Neural cell (in vitro differentiated cells): ENCODE data around the gene B4GALT2. TPM values are rescaled to one million over a fixed set of nuclear protein-coding genes. Genes with fewer than 3 reads are reported as not detected.

ENCODE experiments used
- H2AFZ ChIP-seq: fragments of 200-600, 300-800 bp; sonication (generic), shearing (Covaris generic); 2 replicates; pipeline ENCODE4 v1.6.0; 2014; ENCODE audit warnings: low read depth, mild to moderate bottlenecking, antibody characterized with exemption, low read length, moderate library complexity
- H3F3A ChIP-seq: fragments of 200-600 bp; shearing (Covaris generic); 2 replicates; pipeline ENCODE4 v1.6.1; 2016; ENCODE audit warnings: mild to moderate bottlenecking, moderate library complexity, mixed read lengths, antibody characterized with exemption, low read length; ENCODE audit not compliant: insufficient read depth, poor library complexity, severe bottlenecking
- H3K27ac ChIP-seq: fragments of 200-600, 300-800 bp; sonication (generic), shearing (Covaris generic); 2 replicates; pipeline ENCODE4 v1.5.1; 2014; ENCODE audit warnings: mild to moderate bottlenecking, low read length, moderate library complexity
- H3K27me3 ChIP-seq: fragments of 300-800, 200-600 bp; sonication (generic), shearing (Covaris generic); 2 replicates; pipeline ENCODE4 v1.6.0; 2014; ENCODE audit warnings: mild to moderate bottlenecking, low read depth, low read length, moderate library complexity; ENCODE audit not compliant: insufficient read depth
- H3K36me3 ChIP-seq: fragments of 300-800, 200-600 bp; sonication (generic), shearing (Covaris generic); 2 replicates; pipeline ENCODE4 v1.5.1; 2014; ENCODE audit warnings: mild to moderate bottlenecking, antibody characterized with exemption, low read length, moderate library complexity; ENCODE audit not compliant: insufficient read depth
- H3K4me2 ChIP-seq: fragments of 300-800, 200-600 bp; sonication (generic), shearing (Covaris generic); 2 replicates; pipeline ENCODE4 v1.6.0; 2014; ENCODE audit warnings: mild to moderate bottlenecking, low read length
- H3K4me3 ChIP-seq: fragments of 300-800, 200-600 bp; sonication (generic), shearing (Covaris generic); 2 replicates; pipeline ENCODE4 v1.5.1; 2014; ENCODE audit warnings: mild to moderate bottlenecking, low read length, moderate library complexity
- H3K79me2 ChIP-seq: fragments of 200-600 bp; shearing (Covaris generic); replicated peaks from 2 replicates; pipeline ENCODE4 v1.6.0; 2014; ENCODE audit warnings: mild to moderate bottlenecking, low read length, moderate library complexity; ENCODE audit not compliant: insufficient read depth
- H3K9ac ChIP-seq: fragments of 300-800, 200-600 bp; sonication (generic), shearing (Covaris generic); 2 replicates; pipeline ENCODE4 v1.6.1; 2016; ENCODE audit warnings: mild to moderate bottlenecking, low read length, mixed read lengths
- H3K9me2 ChIP-seq: fragments of 200-600 bp; shearing (Covaris generic); 2 replicates; pipeline ENCODE4 v1.6.1; 2016; ENCODE audit warnings: mild to moderate bottlenecking, low read length, mixed read lengths; ENCODE audit not compliant: insufficient read depth
- H3K9me3 ChIP-seq: fragments of 200-600, 300-800 bp; sonication (generic), shearing (Covaris generic); 2 replicates; pipeline ENCODE4 v1.6.1; 2016; ENCODE audit warnings: mild to moderate bottlenecking, mixed run types, low read length, moderate library complexity, mixed read lengths
- H4K20me1 ChIP-seq: fragments of 200-600 bp; shearing (Covaris generic); 2 replicates; pipeline ENCODE4 v1.6.1; 2016; ENCODE audit warnings: mild to moderate bottlenecking, mixed run types; ENCODE audit not compliant: insufficient read depth
- EP300 ChIP-seq: fragments of 450-650 bp; conservative IDR thresholded peaks from 2 replicates; pipeline ENCODE4 v1.6.1; 2014; ENCODE audit warnings: antibody characterized with exemption, mild to moderate bottlenecking, moderate library complexity; ENCODE audit not compliant: poor library complexity, severe bottlenecking
- EZH2 ChIP-seq: fragments of 200-600, 300-800 bp; shearing (Covaris generic), sonication (generic); IDR thresholded peaks from 2 replicates; pipeline ENCODE4 v1.6.1; 2014; ENCODE audit warnings: antibody characterized with exemption, low read length, borderline replicate concordance, mild to moderate bottlenecking; ENCODE audit not compliant: insufficient read depth, poor library complexity, severe bottlenecking
- MXI1 ChIP-seq: fragments of 450-650 bp; conservative IDR thresholded peaks from 2 replicates; pipeline ENCODE4 v1.6.1; 2014; ENCODE audit warnings: antibody characterized with exemption, mild to moderate bottlenecking; ENCODE audit not compliant: poor library complexity, severe bottlenecking
- POLR2AphosphoS5 ChIP-seq: IDR thresholded peaks from 2 replicates; pipeline ENCODE4 v1.6.1; 2012
- RAD21 ChIP-seq: fragments of 450-650 bp; conservative IDR thresholded peaks from 2 replicates; pipeline ENCODE4 v1.6.1; 2014; ENCODE audit warnings: antibody characterized with exemption, mild to moderate bottlenecking, moderate library complexity
- SMC3 ChIP-seq: fragments of 450-650 bp; conservative IDR thresholded peaks from 2 replicates; pipeline ENCODE4 v1.6.1; 2014; ENCODE audit warnings: antibody characterized with exemption, mild to moderate bottlenecking, moderate library complexity; ENCODE audit not compliant: poor library complexity
- TAF1 ChIP-seq: IDR thresholded peaks from 2 replicates; pipeline ENCODE4 v1.6.1; 2012; ENCODE audit warnings: low read depth
- polyA plus RNA-seq: library from polyadenylated mRNA; depleted of rRNA; stranded (reverse); fragments of >200 nt; gene quantifications from 2 replicates; pipeline ENCODE4 v1.2.3, GENCODE V29; 2014
- TF ChIP-seq, protein P1 (sequence below): IDR thresholded peaks from 2 replicates; pipeline ENCODE4 v1.6.1; 2012; ENCODE audit warnings: borderline replicate concordance
- TF ChIP-seq, protein P2 (sequence below): fragments of 450-650 bp; IDR thresholded peaks from 2 replicates; pipeline ENCODE4 v1.5.1; 2014; ENCODE audit warnings: antibody characterized with exemption, mild to moderate bottlenecking, moderate library complexity; ENCODE audit not compliant: poor library complexity, severe bottlenecking

Gene B4GALT2
- polyA plus RNA-seq, 1 donor from 2014 or later, result 129 TPM

DNA sequence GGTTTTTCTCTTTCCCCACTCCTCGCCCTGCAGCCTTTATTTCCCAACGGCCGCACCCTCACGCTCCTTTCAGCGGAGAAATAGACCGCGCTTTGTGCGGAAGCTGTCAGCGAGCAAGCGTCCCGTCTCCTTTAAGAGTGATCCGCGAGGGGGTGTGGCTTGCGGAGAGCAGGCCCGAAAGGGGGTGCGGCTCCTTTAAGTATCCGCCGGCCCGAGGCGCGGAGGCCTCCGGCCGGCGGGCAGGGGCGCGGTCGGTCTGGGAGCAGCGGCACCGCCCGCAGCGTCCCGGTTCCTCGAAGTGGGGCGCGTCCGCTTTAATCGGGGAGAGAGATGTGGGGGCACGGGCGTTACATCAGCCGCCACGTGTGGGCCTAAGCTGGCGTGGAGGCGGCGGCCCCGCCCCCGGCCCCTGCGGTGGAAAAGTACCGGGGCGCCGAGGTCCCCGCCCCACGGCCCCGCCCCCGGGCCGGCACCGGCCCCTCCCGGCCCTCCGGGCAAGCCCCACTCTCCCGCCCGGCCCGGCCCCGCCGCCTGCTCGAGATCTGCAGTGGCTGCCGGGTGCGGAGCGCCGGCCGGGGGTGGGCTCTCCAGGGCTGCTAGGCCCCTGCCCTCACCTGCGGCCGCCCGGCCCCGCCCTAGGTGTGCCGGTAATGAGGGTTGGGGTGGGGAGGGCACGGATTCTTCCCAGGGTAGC is 51.0 kb downstream of the B4GALT2 start:
- H3K9me3 ChIP-seq, result no peaks in the 10 kb centered on the region
- H2AFZ ChIP-seq, result peak overlapping the region; percentile 91
- H3K4me3 ChIP-seq, result peak overlapping the region; percentile 99
- no peaks in the 10 kb centered on the region for H3K9me2 ChIP-seq
- H3K9ac ChIP-seq, result peak overlapping the region; percentile 90
- no peaks in the 10 kb centered on the region for H3K79me2 ChIP-seq
- peak; percentile 50 for TF ChIP-seq EP300
- TF ChIP-seq TAF1, result peak; percentile 81
- TF ChIP-seq, protein P1, sequence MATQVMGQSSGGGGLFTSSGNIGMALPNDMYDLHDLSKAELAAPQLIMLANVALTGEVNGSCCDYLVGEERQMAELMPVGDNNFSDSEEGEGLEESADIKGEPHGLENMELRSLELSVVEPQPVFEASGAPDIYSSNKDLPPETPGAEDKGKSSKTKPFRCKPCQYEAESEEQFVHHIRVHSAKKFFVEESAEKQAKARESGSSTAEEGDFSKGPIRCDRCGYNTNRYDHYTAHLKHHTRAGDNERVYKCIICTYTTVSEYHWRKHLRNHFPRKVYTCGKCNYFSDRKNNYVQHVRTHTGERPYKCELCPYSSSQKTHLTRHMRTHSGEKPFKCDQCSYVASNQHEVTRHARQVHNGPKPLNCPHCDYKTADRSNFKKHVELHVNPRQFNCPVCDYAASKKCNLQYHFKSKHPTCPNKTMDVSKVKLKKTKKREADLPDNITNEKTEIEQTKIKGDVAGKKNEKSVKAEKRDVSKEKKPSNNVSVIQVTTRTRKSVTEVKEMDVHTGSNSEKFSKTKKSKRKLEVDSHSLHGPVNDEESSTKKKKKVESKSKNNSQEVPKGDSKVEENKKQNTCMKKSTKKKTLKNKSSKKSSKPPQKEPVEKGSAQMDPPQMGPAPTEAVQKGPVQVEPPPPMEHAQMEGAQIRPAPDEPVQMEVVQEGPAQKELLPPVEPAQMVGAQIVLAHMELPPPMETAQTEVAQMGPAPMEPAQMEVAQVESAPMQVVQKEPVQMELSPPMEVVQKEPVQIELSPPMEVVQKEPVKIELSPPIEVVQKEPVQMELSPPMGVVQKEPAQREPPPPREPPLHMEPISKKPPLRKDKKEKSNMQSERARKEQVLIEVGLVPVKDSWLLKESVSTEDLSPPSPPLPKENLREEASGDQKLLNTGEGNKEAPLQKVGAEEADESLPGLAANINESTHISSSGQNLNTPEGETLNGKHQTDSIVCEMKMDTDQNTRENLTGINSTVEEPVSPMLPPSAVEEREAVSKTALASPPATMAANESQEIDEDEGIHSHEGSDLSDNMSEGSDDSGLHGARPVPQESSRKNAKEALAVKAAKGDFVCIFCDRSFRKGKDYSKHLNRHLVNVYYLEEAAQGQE, result peak; percentile 81
- TF ChIP-seq, protein P2, sequence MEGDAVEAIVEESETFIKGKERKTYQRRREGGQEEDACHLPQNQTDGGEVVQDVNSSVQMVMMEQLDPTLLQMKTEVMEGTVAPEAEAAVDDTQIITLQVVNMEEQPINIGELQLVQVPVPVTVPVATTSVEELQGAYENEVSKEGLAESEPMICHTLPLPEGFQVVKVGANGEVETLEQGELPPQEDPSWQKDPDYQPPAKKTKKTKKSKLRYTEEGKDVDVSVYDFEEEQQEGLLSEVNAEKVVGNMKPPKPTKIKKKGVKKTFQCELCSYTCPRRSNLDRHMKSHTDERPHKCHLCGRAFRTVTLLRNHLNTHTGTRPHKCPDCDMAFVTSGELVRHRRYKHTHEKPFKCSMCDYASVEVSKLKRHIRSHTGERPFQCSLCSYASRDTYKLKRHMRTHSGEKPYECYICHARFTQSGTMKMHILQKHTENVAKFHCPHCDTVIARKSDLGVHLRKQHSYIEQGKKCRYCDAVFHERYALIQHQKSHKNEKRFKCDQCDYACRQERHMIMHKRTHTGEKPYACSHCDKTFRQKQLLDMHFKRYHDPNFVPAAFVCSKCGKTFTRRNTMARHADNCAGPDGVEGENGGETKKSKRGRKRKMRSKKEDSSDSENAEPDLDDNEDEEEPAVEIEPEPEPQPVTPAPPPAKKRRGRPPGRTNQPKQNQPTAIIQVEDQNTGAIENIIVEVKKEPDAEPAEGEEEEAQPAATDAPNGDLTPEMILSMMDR, result no peak
- TF ChIP-seq RAD21, result peak; percentile 2
- peak; percentile 40 for TF ChIP-seq SMC3
- TF ChIP-seq POLR2AphosphoS5, result peak; percentile 67
- TF ChIP-seq MXI1, result peak; percentile 96
- no peak for TF ChIP-seq EZH2
- H3K4me2 ChIP-seq, result peak overlapping the region; percentile 99
- peak overlapping the region; percentile 84 for H3K27ac ChIP-seq
- H4K20me1 ChIP-seq, result no peaks in the 10 kb centered on the region
- no peaks in the 10 kb centered on the region for H3K36me3 ChIP-seq
- no peaks in the 10 kb centered on the region for H3K27me3 ChIP-seq
- H3F3A ChIP-seq, result no peaks in the 10 kb centered on the region

GRCh38 chr1:44030605-44031251 is 51.7 kb downstream of the B4GALT2 start:
- H3K27me3 ChIP-seq, result no peaks in the 10 kb centered on the region
- H2AFZ ChIP-seq, result peak overlapping the region; percentile 73
- no peaks in the 10 kb centered on the region for H3K79me2 ChIP-seq
- no peaks in the 10 kb centered on the region for H3K9me3 ChIP-seq
- peak overlapping the region; percentile 99 for H3K4me3 ChIP-seq
- TF ChIP-seq RAD21, result peak; percentile 50
- no peak for TF ChIP-seq EZH2
- TF ChIP-seq, protein P1, result no peak
- TF ChIP-seq, protein P2, result peak; percentile 55
- TF ChIP-seq SMC3, result peak; percentile 39
- peak; percentile 51 for TF ChIP-seq MXI1
- no peaks in the 10 kb centered on the region for H3F3A ChIP-seq
- H3K36me3 ChIP-seq, result no peaks in the 10 kb centered on the region
- H4K20me1 ChIP-seq, result no peaks in the 10 kb centered on the region
- no peaks in the 10 kb centered on the region for H3K9me2 ChIP-seq
- H3K27ac ChIP-seq, result peak overlapping the region; percentile 75
- H3K9ac ChIP-seq, result peak overlapping the region; percentile 90
- peak overlapping the region; percentile 68 for H3K4me2 ChIP-seq
